ENCODE measurements around the gene CARM1.
A peak's percentile ranks its signal among the peaks of the same experiment; 100 is the strongest.
"Not testable (repeated sequence)": the region's sequence is repeated elsewhere in the genome, so short reads cannot be mapped to it uniquely, and the experiment has no call there.

The CARM1 gene
- total RNA-seq, result 25.3 to 29.4 reads per million in 2 donors

GRCh38 chr19:10870955-10871603, at the start of gene CARM1:
Gene CARM1, plus strand, starts transcription at chr19:10871553. Its CDS starts 150 bp downstream, at chr19:10871703.
- peak; percentile 100 for DNase-seq

GRCh38 chr19:10823690-10824089, 47.7 kb upstream of the CARM1 start:
- DNase-seq, result no peak

- DNase-seq, result no peak
Observed at GRCh38 chr19:10826231-10826630, 45.1 kb upstream of the CARM1 start.

GRCh38 chr19:10826846-10827245, 44.5 kb upstream of the CARM1 start:
- DNase-seq, result no peak

GRCh38 chr19:10828981-10829821, 42.2 kb upstream of the CARM1 start:
- DNase-seq, result no peak

- no peak for DNase-seq
Observed at GRCh38 chr19:10829967-10830366, 41.4 kb upstream of the CARM1 start.

GRCh38 chr19:10830370-10830769, 41.0 kb upstream of the CARM1 start:
- DNase-seq, result no peak

GRCh38 chr19:10830931-10831779, 40.2 kb upstream of the CARM1 start:
- no peak for DNase-seq

- no peak for DNase-seq
Observed at GRCh38 chr19:10831987-10832938, 39.1 kb upstream of the CARM1 start.

- DNase-seq, result no peak
Observed at GRCh38 chr19:10832939-10833296, 38.4 kb upstream of the CARM1 start.

GRCh38 chr19:10835089-10835753, 36.1 kb upstream of the CARM1 start:
- DNase-seq, result no peak

- peak; percentile 68 for DNase-seq
Observed at GRCh38 chr19:10835754-10836478, 35.4 kb upstream of the CARM1 start, which contains the start of gene TMED1. Gene TMED1, minus strand, starts transcription at chr19:10836212. Its CDS starts 21 bp downstream, at chr19:10836191.

GRCh38 chr19:10836479-10837330, 34.6 kb upstream of the CARM1 start:
- peak; percentile 44 for DNase-seq

- DNase-seq, result not testable (repeated sequence)
Observed at GRCh38 chr19:10837649-10838048, 33.7 kb upstream of the CARM1 start.

GRCh38 chr19:10838377-10838776, 33.0 kb upstream of the CARM1 start:
- no peak for DNase-seq

- DNase-seq, result no peak
Observed at GRCh38 chr19:10839114-10840050, 32.0 kb upstream of the CARM1 start.

GRCh38 chr19:10842788-10843187, 28.6 kb upstream of the CARM1 start:
- no peak for DNase-seq

- DNase-seq, result no peak
Observed at GRCh38 chr19:10846500-10847202, 24.7 kb upstream of the CARM1 start.

All from activated gamma-delta T cell (primary cell).